Activated CD4-positive, alpha-beta T cell treated with anti-CD3 and anti-CD28 coated beads for 4 hours (primary cell): ENCODE measurements around the gene CLCA2.

ENCODE experiments used
- DNase-seq, 2 donors: peaks; one replicate each; pipeline ENCODE4 v3.0.0-alpha.2; 2020

The CLCA2 gene

GRCh38 chr1:86478416-86479156 is 54.6 kb downstream of the CLCA2 start:
- DNase-seq = no peak

DNA sequence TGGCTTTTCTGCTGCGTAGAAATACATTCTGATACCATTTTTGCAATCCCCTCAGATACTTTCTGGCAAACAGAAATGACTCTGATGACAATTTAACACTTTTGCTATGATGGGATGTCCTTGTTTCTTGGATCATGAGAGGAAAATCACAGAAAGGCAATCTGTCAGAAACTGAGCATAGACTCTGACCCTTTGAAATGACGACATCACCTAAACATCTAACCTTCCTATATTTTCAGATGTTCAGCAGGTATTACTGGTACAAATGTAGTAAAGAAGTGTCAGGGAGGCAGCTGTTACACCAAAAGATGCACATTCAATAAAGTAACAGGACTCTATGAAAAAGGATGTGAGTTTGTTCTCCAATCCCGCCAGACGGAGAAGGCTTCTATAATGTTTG is 58.0 kb downstream of the CLCA2 start:
- DNase-seq = no peak

DNA sequence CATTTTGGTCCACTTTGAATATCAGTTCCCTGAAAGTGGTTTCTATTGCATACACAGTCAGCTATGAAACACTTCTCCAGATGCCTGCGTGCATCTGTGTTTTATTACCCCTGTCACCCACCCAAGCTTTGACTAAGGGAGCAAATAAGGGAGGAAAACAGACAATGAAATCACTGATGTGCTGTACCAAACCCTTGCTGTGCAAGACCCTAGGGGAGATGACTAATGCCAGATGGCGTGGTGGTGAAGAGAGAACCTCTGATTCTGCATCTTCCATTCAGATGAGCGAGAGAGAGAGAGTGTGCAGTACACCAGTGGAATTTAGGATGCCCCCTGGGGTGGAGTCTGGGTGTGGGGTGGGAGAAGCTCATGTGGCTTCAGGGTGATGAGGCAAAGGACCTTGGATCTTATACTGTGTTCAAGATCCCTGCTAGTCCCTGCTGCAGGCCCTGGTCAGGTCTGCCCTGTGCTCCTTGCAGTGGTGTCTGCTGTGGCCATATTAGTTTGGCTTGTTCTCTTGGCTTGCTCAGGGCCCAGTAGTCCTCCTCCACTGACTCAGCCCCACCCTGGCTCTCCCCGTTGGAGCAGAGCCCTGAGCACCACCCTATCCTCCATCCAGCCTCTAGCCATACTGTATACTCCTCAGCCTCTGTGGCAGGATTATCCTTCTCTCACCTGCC is 63.3 kb downstream of the CLCA2 start:
- no peak for DNase-seq

DNA sequence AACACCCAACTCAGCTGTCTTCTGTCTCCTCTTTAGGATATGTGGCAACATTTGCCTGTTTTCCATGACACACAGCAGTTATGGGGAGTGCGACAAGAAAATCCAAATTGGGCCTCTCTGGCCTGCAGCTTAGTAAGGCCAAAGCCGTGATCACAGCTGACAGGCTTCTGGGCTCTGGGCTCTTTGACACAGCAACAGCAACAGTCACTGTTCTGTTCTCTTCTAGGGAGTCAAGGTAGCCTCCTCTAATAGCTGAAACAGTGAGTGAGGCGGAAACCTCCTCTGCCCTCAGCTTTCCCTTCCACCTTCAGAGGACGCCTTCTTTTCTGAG is 63.8 kb downstream of the CLCA2 start:
- DNase-seq = no peak

DNA sequence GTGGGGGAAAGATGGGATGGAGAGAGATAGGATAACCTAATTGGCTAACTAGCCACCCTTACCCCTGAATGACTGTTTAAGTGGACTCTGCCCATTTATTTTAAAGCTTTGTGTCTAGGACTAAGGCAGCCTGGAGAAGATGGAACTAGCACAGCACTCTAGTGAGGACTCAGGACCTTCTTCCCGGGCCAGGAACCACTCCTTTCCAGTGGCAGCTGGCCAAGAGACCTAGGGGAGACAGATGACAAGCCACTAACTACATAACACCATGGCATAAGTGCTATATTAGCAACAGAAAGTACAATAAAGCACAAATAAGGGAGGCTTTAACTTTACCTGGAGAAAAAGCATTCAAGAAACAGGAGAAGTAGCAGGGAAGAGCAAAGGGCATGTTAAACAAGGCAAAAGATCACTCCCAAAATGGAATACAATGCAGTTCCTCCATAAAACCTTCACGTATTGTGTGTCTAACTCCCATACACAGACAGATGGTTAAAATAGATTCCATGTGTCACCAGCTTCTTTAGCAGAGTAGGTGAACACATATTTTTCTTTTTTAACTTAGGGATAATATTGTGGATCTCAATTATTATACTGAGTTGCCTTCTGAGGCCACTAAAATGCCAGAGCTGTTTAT is 65.4 kb downstream of the CLCA2 start:
- no peak for DNase-seq

- DNase-seq = no peak
Measured at GRCh38 chr1:86491171-86491950, 67.4 kb downstream of the CLCA2 start.

DNA sequence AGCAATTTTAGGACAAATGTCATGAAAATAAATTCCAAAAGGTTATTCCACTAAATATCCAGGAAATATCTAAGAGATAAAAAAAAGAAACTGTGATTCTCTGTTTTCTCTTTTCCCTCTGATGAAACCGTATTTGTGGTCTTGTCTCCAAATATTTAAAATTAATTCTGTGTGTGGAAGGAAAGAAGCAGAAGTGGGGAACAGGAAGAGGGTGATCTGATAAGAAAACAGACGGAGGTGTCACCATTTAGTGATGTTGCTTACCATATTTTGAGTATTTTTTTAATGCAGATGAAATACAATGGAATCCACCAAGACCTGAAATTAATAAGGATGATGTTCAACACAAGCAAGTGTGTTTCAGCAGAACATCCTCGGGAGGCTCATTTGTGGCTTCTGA is 74.3 kb downstream of the CLCA2 start:
- no peak for DNase-seq

- DNase-seq = no peak
Measured at GRCh38 chr1:86499987-86500593, 76.1 kb downstream of the CLCA2 start.

- DNase-seq = no peak
Measured at GRCh38 chr1:86500714-86501113, 76.7 kb downstream of the CLCA2 start.

DNA sequence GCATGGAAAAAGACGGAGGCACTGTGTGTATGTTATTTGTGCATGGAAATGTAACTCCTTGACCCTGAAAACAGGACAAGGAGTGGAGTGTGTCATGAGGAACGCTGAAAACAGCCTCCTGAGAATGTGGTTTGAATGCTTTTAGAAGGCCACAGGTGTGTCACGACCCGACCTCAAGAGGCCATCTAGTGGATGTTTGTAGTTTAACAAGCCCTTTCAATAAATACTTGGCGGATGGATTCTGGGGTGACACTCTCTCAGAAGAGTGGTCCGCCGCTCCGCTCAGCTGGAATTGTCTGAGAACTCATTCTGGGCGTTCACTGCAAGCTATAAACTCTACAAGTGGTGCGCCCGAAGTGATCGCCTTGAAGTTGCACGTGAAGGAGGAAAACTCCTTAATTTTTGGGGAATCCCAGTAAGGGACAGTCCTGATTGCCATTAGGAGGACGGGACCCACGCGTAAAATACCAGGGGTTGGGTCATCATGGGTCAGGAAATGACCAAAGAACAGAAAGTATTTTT is 78.2 kb downstream of the CLCA2 start:
- DNase-seq = peak; percentile 27 to 36

- peak in 1 of 2 donors; percentile 8 for DNase-seq
Measured at GRCh38 chr1:86502721-86503405, 78.9 kb downstream of the CLCA2 start.

DNA sequence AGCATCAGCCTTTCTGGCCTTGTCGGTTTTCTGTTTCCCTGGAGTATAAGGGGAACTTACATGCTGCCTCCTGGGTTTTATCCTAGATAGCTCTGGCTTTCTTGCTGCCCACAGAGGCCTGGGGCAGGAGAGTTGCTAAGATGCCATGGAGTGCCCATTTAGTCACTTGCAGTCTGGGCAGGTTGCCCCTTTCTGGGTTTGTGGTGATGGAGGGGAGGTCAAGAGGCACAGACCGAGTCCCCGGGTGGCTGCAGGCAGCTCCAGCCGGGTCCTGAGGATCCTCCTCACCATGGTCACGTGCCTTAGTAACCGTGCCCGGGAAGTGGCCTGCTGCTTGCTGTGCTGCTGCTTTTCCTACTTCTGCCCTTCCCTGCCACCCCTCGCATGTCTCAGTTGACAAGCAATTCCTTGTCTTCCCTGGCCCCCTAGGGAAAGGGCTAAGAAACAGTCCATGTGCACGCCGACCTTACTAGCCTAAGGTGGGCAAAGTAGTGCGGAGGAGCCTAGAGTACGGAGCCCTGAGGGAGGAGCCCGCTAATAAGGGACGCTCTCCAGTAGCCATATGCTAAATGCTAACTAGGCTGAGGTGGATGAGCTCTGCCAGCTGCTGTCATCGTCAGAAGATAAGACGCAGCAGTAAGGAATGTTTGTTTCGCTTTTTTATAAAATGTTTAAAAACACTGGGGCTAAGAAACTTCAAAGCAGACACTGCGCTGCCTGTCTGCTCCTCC is 79.6 kb downstream of the CLCA2 start:
- no peak for DNase-seq

DNA sequence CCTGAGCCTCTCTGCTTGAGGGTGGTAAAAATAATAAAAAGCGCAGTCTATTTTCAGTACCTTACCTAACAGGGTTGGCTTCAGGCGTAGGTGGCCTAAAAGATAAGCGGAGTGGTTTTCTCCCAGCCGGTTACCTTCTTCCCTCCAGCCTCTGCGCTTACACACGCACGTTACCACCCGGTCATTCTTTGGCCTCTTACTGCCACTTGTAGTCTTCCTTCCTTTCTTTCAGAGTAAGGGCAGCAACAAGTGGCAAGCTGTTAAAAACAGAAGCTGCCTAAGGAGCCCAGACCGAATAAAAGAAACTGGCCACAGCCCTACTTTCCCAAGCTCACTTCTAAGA is 80.1 kb downstream of the CLCA2 start:
- no peak for DNase-seq

DNA sequence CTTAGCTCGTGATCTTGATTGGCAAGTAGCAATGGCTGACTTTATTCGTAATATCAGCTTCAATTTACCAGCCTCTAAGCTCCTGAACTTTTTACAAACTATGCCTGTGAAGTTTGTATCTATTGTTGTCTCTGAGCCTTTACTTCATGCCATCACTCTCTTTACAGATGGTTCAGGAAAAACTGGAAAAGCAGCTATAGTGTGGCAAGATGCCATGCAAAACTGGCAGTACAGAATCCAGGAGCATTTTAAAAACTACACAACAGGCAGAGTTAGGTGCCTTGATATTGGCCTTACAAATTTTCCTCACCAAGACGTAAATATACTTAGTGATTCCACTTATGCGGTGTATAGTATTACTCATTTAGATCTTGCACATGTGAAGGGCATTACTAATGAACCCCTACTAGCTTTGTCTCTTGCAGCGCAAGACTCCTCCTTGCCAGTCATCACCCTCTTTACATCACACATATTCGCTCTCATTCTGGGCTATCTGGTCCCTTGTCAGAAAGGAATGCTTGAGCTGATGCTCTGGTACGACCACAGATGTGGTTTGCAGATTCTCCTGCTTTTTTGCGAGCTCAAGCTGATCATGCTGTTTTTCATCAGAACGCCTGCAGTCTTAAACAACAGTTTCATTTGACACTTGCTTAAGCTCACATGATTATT is 81.1 kb downstream of the CLCA2 start:
- no peak for DNase-seq

DNA sequence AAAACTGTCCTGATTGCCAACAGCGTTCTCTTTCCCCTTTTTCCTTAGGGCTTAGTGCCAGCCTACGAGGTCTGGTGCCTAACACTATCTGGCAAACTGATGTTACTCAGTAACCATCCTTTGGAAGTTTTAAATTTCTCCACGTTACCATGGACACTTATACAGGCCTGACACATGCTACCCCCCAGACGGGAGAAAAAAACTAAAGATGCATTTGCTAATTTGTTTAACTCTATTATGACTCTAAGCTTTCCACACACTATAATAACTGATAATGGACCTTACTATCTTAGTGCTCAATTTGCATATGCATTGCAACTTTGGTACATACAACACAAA is 81.6 kb downstream of the CLCA2 start:
- no peak for DNase-seq
